ENCODE measurements around the gene PIPOX. TPM values are rescaled to one million over a fixed set of nuclear protein-coding genes. Genes with fewer than 3 reads are reported as not detected.

The PIPOX gene
- total RNA-seq, 1 donor from 2014 or later: 1.3 TPM

DNA sequence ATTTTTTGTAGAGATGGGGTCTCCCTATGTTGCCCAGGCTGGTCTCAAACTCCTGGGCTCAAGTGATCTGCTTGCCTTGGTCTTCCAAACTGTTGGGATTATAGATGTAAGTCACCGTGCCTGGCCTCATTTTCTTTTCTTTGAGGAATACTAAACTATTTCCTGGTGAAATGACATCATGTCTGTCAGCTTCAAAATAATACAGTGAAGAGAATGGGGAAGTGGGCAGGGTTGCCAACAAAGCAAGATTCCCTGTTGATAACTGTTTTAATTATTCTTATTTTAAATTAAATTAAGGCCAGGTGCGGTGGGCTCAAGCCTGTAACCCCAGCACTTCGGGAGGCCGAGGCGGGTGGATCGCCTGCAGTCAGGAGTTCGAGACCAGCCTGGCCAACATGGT, 21.1 kb downstream of the PIPOX start:
- Histone ChIP-seq H3K27me3 (ENCODE audit: low read depth) (no peaks in the 10 kb centered on the region), H3K4me1 (no peaks in the 10 kb centered on the region), H3K27ac (no peak overlapping the region), H3K9me3 (no peaks in the 10 kb centered on the region), H3K36me3 (no peaks in the 10 kb centered on the region), H3K4me3 (no peak overlapping the region)
- intact Hi-C loops (cut with DNase I): no loop called here
- ATAC-seq (no peak), DNase-seq (no peak)
- TF ChIP-seq, protein P1, sequence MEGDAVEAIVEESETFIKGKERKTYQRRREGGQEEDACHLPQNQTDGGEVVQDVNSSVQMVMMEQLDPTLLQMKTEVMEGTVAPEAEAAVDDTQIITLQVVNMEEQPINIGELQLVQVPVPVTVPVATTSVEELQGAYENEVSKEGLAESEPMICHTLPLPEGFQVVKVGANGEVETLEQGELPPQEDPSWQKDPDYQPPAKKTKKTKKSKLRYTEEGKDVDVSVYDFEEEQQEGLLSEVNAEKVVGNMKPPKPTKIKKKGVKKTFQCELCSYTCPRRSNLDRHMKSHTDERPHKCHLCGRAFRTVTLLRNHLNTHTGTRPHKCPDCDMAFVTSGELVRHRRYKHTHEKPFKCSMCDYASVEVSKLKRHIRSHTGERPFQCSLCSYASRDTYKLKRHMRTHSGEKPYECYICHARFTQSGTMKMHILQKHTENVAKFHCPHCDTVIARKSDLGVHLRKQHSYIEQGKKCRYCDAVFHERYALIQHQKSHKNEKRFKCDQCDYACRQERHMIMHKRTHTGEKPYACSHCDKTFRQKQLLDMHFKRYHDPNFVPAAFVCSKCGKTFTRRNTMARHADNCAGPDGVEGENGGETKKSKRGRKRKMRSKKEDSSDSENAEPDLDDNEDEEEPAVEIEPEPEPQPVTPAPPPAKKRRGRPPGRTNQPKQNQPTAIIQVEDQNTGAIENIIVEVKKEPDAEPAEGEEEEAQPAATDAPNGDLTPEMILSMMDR (IDR thresholded peaks at IDR 0.05): no peak

DNA sequence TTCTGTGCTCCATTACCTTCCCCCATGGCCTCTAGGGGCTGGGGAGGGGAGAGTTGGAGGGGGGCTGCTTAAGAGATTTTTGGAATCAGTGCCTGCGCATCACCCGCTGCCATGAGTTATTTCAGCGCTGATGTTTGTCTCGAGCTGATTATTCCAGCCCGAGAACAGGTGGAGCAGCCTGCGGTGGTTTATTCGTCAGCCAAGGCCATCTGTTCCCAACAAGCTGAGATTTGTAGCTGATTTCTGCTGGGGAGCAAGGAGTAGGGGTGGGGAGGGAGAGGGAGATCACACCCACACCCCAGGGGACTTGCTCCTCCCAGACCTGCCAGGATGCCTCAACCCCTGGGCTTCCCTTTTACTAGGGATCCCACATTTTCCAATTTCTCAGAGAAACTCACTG, 23.1 kb downstream of the PIPOX start:
- H3K36me3 ChIP-seq: no peaks in the 10 kb centered on the region
- intact Hi-C loops (cut with DNase I): no loop called here
- H3K27ac ChIP-seq: no peak overlapping the region
- no peaks in the 10 kb centered on the region for H3K27me3 ChIP-seq (ENCODE audit: low read depth)
- DNase-seq (no peak), ATAC-seq (no peak)
- H3K9me3 ChIP-seq: no peaks in the 10 kb centered on the region
- no peak overlapping the region for H3K4me3 ChIP-seq
- TF ChIP-seq, protein P1 (IDR thresholded peaks at IDR 0.05): no peak
- H3K4me1 ChIP-seq: no peaks in the 10 kb centered on the region

GRCh38 chr17:29066606-29067005, 23.7 kb downstream of the PIPOX start:
- H3K4me3 ChIP-seq: no peak overlapping the region
- TF ChIP-seq, protein P1 (IDR thresholded peaks at IDR 0.05): no peak
- no peak overlapping the region for H3K27ac ChIP-seq
- H3K9me3 ChIP-seq: no peaks in the 10 kb centered on the region
- intact Hi-C loops (cut with DNase I): no loop called here
- no peaks in the 10 kb centered on the region for H3K27me3 ChIP-seq (ENCODE audit: low read depth)
- ATAC-seq (no peak), DNase-seq (no peak)
- H3K4me1 ChIP-seq: no peaks in the 10 kb centered on the region
- H3K36me3 ChIP-seq: no peaks in the 10 kb centered on the region

GRCh38 chr17:29068818-29069217, 25.9 kb downstream of the PIPOX start:
- DNase-seq: no peak

GRCh38 chr17:29069526-29070041, 26.6 kb downstream of the PIPOX start:
- H3K27ac ChIP-seq: no peak overlapping the region
- intact Hi-C loops (cut with DNase I): no loop called here
- ATAC-seq: peak; percentile 17 to 18

More at GRCh38 chr17:29068818-29069217, 25.9 kb downstream of the PIPOX start:
- no peaks in the 10 kb centered on the region for H3K9me3 ChIP-seq
- H3K4me3 ChIP-seq: no peak overlapping the region
- TF ChIP-seq, protein P1 (IDR thresholded peaks at IDR 0.05): no peak
- intact Hi-C loops (cut with DNase I): no loop called here
- no peak overlapping the region for H3K27ac ChIP-seq
- no peaks in the 10 kb centered on the region for H3K27me3 ChIP-seq (ENCODE audit: low read depth)
- no peaks in the 10 kb centered on the region for H3K36me3 ChIP-seq
- no peak for ATAC-seq
- no peaks in the 10 kb centered on the region for H3K4me1 ChIP-seq

More at GRCh38 chr17:29069526-29070041, 26.6 kb downstream of the PIPOX start:
- Histone ChIP-seq H3K4me1 (no peaks in the 10 kb centered on the region), H3K9me3 (no peaks in the 10 kb centered on the region), H3K36me3 (no peaks in the 10 kb centered on the region), H3K4me3 (peak overlapping the region; percentile 8), H3K27me3 (ENCODE audit: low read depth) (no peaks in the 10 kb centered on the region)
- TF ChIP-seq, protein P1 (IDR thresholded peaks at IDR 0.05): no peak
- DNase-seq: no peak

Data from lower lobe of right lung (tissue), 2 donors.